Posterior vena cava (tissue), 2 donors: ENCODE results near the gene CEACAM21. TPM values are rescaled to one million over a fixed set of nuclear protein-coding genes. Genes with fewer than 3 reads are reported as not detected.

ENCODE experiments used
- total RNA-seq, 2 donors: library from RNA; stranded (reverse); fragmentation: NEBNext Ultra II Directional; extraction: Animal tissue kit (Norgen Biotek cat#: 25700); gene quantifications; one replicate each; pipeline ENCODE4 v1.2.1, GENCODE V29; 2021
- donor health status: DM: yes; HTN: yes; CAD: no.
- donor health status: DM: yes; HTN: yes; CAD: no.

The CEACAM21 gene
- total RNA-seq, 2 donors from 2014 or later: 0.48 to 2.5 TPM

Other genes with a start within 250 kb of the CEACAM21 start
- 10 to 100 TPM; 43.8 to 61.5 TPM for gene TGFB1, start 222.2 kb upstream of the CEACAM21 start, total RNA-seq
- gene B9D2, start 212.0 kb upstream of the CEACAM21 start, total RNA-seq: 1 to 10 TPM; 3.7 to 4.2 TPM
- 1 to 10 TPM; 6.4 to 8.3 TPM for gene TMEM91, start 199.6 kb upstream of the CEACAM21 start, total RNA-seq
- 1 to 10 TPM; 7.2 to 7.3 TPM for gene EXOSC5, start 178.8 kb upstream of the CEACAM21 start, total RNA-seq
- 10 to 100 TPM in 1 of 2 donors, 1 to 10 TPM in 1; 8.5 to 15.7 TPM for gene BCKDHA, start 178.3 kb upstream of the CEACAM21 start, total RNA-seq
- 1 to 10 TPM; 3.3 to 4.2 TPM for gene B3GNT8, start 148.8 kb upstream of the CEACAM21 start, total RNA-seq
- gene DMAC2, start 136.3 kb upstream of the CEACAM21 start, total RNA-seq: 10 to 100 TPM; 30.5 to 30.7 TPM
- not detected for gene ERICH4, start 133.0 kb upstream of the CEACAM21 start, total RNA-seq
- 1 to 10 TPM; 1.4 to 2.9 TPM for gene CEACAM4, start 50.9 kb downstream of the CEACAM21 start, total RNA-seq
- not detected for gene CEACAM7, start 112.1 kb downstream of the CEACAM21 start, total RNA-seq
- gene CEACAM5, start 132.5 kb downstream of the CEACAM21 start, total RNA-seq: not detected
- under 1 TPM in 1 of 2 donors, not detected in 1; 0.10 TPM for gene CEACAM6, start 179.4 kb downstream of the CEACAM21 start, total RNA-seq
- under 1 TPM; 0.71 to 0.93 TPM for gene CEACAM3, start 220.4 kb downstream of the CEACAM21 start, total RNA-seq